IPS-18c (cell line): ENCODE results near the gene NDUFA1.
"Not testable (repeated sequence)": the region's sequence is repeated elsewhere in the genome, so short reads cannot be mapped to it uniquely, and the experiment has no call there.

Experiments used
- H3K4me3 ChIP-seq: 2 replicates; pipeline ENCODE4 v1.7.0; 2013; ENCODE audit warnings: low read depth, mild to moderate bottlenecking, low read length, moderate library complexity; ENCODE audit not compliant: insufficient read depth
- H3K9me3 ChIP-seq: one replicate; pipeline ENCODE4 v1.6.1; 2013; ENCODE audit warnings: mild to moderate bottlenecking, low read length, moderate library complexity; ENCODE audit not compliant: control insufficient read depth, insufficient read depth

Gene NDUFA1

DNA sequence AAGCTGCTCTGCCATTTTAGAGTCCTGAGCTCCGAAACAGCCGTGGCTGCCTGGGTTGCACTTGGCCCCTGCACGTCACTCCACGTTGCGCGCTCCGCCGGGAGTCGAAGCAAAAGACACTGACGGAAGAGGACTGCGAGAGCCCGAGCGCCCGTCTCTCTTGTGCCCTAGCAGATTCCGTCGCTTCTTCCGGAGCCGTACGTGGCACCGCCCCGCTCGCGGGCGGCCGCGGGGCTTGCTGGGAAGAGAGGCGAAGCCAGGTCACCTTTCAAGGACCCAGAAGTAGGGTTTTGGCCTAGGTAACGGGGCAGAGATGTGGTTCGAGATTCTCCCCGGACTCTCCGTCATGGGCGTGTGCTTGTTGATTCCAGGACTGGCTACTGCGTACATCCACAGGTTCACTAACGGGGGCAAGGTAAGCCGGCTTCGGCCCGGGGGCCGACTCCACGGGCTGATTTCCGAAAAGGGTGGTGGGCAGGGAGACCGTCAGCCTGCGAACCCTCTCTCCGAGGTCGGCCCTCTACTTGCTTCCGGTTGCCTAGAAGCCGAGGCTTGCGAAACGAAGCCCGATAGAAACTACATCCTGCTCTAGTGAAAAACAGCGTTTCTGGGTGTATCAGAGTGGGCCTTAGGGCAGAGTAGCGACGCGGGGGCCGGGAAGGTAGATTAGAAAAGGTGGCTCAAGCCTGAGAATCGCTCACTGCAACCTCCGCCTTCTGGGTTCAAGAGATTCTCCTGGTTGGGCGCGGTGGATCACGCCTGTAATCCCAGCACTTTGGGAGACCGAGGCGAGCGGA lies at the start of gene NDUFA1, which contains the start of gene RNF113A:
Gene NDUFA1, plus strand, starts transcription at position 234 of the 797 bp plus-strand sequence. Its CDS starts 80 bp downstream, at position 314.
Gene RNF113A, minus strand, starts transcription at position 135 of the 797 bp plus-strand sequence. Its CDS starts 120 bp downstream, at position 15.
- peak within 1 kb of the TSS; percentile 67 for H3K4me3 ChIP-seq

DNA sequence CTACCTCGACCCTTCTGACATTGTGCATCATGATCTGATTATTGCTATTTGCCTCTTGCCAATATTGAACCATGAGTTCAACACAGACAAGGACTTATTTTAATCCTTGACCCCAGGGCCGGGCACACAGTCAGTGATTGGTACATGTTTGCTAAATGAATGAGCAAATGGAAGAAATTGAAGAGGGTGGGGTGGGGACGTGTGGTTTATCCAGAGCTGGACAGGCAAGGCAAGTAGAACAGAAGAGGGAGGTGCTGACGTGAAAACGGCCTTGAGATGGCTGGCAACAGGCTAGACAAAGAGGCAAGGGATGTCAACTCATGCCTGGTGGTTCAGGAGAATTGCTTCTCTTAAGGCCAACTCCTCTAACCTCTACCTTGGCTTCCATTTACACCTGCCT lies 47.4 kb upstream of the NDUFA1 start:
- not testable (repeated sequence) for H3K4me3 ChIP-seq, H3K9me3 ChIP-seq

More for the DNA sequence above, at the start of gene NDUFA1, which contains the start of gene RNF113A:
- peaks cover 7% of the 10 kb centered on the region for H3K9me3 ChIP-seq

DNA sequence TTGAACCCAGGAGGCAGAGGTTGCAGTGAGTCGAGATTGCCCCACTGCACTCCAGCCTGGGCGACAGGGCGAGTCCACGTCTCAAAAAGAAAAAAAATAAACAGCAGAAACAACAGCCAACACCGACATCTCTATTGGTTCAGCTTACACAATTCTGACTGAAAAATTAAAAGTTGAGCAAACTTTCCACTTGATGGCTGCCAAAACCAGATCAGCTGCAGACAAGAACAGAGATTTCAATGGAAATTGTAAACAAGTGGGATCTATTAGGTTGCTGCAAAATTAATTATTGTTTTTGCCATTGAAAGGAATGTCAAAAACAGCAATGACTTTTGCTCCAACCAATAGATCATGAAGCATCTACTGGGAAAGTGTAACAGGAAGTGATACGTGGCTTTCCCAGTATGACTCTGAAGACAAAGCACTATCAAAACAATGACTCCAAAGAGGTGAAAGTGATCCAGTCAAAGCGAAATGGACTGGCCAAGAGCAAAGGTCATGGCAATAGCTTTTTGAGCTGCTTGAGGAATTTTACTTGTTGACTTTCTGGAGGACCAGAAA lies 45.2 kb upstream of the NDUFA1 start:
- Histone ChIP-seq H3K4me3 (no peak overlapping the region), H3K9me3 (peaks cover 6% of the 10 kb centered on the region)

GRCh38 chrX:119828446-119828845 lies 43.2 kb upstream of the NDUFA1 start:
- Histone ChIP-seq H3K4me3 (no peak overlapping the region), H3K9me3 (peaks cover 6% of the 10 kb centered on the region)

DNA sequence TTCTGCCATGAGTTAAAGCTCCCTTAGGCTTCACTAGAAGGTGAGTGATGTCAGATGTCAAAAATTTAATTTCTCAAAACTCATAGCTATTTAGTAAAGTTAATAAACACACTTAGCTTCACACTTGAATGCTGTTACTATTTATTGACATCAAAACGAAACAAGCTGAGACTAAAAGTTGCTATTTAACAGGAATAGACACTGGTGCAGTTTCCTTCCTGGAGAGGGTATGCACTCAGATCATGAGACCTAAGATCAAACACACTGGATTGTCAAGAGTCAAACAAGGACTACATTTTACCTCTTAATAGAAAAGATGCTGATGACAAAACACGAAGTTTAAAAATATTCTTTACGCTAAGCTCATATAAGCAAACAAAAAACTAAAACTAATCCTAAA lies 37.7 kb upstream of the NDUFA1 start:
- Histone ChIP-seq H3K4me3 (no peak overlapping the region), H3K9me3 (peaks cover 6% of the 10 kb centered on the region)

DNA sequence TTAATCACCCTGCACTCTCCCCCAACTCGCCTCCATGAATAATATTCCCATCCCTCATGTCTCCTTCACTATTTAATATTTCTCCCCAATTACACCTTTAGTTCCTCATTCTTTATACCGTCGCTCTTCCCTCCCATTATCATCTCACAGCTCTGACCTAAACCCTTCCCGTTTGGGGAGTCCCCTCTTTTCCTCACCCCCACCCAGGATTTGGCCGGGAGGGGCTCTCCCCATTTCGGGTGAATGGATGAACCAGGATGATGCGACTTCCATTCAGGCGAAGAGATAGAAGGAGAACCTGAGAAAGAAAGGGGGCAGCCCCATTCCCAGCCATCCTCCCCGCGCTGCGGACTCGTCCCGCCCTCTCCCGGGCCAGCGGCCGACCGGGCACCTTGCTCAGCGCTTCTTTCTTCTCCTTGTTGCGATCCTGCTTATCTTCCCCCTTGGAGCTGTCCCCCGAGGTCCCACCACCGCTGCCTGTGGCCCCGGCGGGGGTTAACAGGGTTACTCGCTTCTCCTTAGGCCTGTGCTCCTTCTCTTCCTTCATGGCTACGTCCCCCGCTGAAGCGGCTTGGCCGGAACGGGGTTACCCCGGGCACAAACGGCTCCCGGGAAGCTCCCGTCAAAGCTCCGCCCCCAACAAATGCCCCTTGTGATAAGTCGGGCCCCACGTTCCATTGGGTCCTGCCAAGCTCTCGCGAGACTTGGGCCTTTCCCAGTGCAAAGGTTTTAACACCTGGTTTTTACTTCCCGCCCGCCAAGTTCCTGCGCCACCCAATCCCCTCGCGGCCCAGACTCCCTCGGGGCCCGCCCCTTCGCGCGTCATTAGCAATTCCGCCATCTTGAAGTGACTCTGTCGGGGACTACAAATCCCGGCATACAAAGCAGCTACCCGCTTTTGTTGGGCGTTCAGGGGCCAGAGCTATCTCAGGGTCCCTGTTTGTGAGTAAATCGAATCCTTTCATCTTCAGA lies 19.0 kb upstream of the NDUFA1 start, which contains the start of gene UPF3B:
Gene UPF3B, minus strand, starts transcription at position 582 of the 972 bp plus-strand sequence. Its CDS starts 35 bp downstream, at position 547.
- H3K4me3 ChIP-seq, result peak within 1 kb of the TSS; percentile 80
- H3K9me3 ChIP-seq, result peaks cover 18% of the 10 kb centered on the region

GRCh38 chrX:119853444-119853843 lies 18.2 kb upstream of the NDUFA1 start:
- peaks cover 18% of the 10 kb centered on the region for H3K9me3 ChIP-seq
- peak overlapping the region; percentile 22; the same call in 1 of the 2 replicates for H3K4me3 ChIP-seq

DNA sequence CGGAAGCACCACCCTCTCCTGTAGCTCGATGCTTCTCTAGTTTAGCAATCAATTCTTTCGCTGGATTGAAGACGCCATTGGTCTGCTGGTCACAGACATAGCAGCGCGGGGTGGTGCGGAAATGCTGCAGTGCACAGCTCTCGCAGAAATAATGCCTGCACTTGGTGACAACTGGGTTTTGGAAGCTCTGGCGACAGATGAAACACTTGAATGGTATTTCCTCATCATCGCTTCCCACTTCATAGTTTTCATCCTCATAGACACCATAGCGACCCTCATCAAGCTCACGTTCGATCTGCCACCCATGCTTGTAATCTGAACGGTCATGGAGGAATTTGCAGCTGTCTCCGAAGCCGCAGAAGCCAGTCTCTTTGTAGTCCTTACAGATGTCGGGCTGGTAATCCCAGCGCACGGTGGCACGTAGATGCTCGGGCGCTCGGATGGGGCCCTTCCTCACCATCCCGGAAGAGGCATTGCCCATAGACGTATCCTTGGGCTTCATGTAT lies 953 bp upstream of the NDUFA1 start:
- peaks cover 7% of the 10 kb centered on the region for H3K9me3 ChIP-seq
- H3K4me3 ChIP-seq, result peak overlapping the region; percentile 67

DNA sequence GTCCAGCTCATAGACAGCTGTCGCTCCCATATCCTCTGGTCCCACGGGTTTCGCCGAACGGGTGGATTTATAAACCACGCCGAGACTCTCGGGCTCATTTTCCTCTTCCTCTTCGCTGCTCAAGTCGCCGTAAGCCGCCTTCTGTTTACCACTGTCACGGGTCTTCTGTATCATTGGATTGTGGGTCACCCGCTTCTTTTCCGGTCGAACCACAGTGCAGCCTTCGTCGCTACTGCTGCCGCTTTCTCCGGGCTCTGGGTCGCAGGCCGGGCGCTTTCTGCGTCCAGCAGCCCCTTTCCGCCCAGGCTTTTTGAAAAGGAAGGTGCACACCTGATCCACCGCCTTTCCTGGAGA lies 410 bp upstream of the NDUFA1 start:
- Histone ChIP-seq H3K4me3 (peak overlapping the region; percentile 67), H3K9me3 (peaks cover 7% of the 10 kb centered on the region)

GRCh38 chrX:119878740-119879139 lies 7.1 kb downstream of the NDUFA1 start:
- Histone ChIP-seq H3K4me3 (no peak overlapping the region), H3K9me3 (peaks cover 5% of the 10 kb centered on the region)

DNA sequence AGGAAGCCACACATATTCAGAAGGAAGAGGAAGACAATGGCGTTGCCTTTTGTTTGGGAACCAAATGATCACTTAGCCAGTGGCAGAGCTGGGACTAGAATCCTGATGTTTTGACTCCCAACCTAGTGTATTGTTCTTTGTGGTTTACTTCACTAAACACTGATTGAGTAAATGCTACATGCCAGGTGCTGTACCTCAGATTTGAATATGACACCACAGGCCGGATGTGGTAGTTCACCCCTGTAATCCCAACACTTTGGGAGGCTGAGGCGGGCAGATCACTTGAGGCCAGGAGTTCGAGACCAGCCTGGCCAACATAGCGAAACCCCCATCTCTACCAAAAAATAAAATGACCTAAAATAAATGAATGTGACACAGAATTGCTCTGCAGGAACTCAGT lies 8.4 kb downstream of the NDUFA1 start:
- H3K4me3 ChIP-seq, result no peak overlapping the region
- H3K9me3 ChIP-seq, result peaks cover 5% of the 10 kb centered on the region

GRCh38 chrX:119880552-119881437 lies 9.2 kb downstream of the NDUFA1 start:
- Histone ChIP-seq H3K9me3 (peaks cover 5% of the 10 kb centered on the region), H3K4me3 (no peak overlapping the region)

DNA sequence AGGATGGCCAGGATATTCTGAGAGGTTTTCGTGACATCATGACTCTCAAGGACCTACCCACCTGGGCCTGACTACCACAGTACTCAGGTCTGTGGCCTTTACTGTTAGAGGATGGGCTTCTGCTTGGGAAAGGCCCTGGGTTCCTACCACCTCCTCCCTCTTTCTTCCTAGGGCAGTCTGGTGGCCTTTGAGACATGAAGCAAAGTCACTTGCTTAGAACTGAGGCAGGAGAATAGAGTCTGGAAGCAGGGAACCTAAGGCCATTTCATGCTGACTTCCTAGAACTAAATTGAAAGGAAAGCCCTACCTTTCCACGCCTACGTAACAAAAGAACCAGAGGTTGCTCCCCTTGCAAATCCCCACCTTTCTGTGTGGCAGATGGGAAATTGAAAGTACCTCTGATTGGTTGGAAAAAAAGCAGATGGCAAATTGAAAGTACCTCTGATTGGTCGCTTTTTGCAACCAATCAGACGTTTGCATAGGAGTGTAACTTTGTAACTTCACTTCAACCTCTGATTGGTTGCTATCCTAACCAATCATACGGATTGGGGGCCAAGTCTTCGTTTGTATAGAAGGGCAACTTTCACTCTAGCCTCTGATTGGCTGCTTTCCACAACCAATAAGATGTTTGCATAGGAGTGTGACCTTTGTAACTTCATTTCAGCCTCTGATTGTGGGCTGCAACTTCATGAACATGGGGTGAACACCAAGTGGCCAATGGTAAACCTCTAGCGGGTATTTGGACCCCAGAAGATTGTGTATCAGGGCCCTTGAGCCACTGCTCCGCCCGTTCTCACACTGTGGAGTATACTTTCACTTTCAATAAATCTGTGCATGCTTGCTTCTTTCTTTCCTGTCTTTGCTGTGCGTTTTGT lies 14.2 kb downstream of the NDUFA1 start:
- Histone ChIP-seq H3K9me3 (peaks cover 10% of the 10 kb centered on the region), H3K4me3 (no peak overlapping the region)

- peaks cover 5% of the 10 kb centered on the region for H3K9me3 ChIP-seq
- peak overlapping the region; percentile 41; the same call in 1 of the 2 replicates for H3K4me3 ChIP-seq
Observed at GRCh38 chrX:119887721-119888425, 16.2 kb downstream of the NDUFA1 start.

- not testable (repeated sequence) for H3K9me3 ChIP-seq, H3K4me3 ChIP-seq
Observed at GRCh38 chrX:119890626-119891025, 19.0 kb downstream of the NDUFA1 start.
